ENCODE results near the gene SLIT1. TPM values are rescaled to one million over a fixed set of nuclear protein-coding genes. Genes with fewer than 3 reads are reported as not detected.
A peak's percentile ranks its signal among the peaks of the same experiment; 100 is the strongest.

Gene SLIT1
- total and polyA plus RNA-seq, 12 donors = 0.05 to 0.65 (median 0.15) TPM

DNA sequence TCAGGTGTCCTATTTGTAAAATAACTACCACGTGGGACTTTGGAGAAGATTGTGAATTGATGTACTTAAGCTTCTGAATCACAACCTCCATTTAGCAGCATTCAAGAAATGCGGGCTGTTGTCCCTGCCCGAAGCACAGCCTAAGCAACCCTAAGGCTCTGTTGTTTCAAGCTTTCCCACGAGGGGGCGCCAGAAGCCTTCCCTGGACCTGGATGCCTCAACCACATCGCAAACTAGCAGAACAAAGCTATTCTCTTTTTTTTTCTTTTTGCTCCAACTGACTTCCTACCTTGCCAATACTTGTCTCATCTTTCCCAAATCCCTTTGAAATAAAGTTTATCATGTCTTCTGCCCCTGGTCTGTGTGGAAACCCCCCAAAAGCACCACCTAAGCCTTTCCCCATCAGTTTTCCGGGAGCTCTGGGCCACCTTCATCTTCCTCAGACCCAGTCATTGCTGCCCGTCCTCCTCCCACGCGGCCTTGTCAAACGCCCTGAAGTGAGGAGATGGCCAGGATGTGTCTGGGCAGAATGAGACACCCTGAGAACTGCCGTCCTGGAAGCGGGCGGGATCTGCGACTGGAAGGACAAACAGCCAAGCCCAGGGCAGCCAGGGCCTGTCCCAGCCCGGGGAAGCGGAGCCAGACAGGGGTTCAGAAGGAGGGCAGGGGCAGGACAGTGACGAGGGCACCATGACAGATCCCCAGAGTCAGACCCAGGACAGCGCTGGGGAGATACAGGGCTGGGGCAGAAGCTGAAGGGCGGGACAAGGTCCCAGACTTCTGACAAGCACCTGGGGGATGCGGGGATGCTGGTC is 112.7 kb downstream of the SLIT1 start:
- peaks cover 5% of the 10 kb centered on the region for H3K27me3 ChIP-seq
- H3K4me1 ChIP-seq (replicated peaks in 1 of 2) = no peaks in the 10 kb centered on the region
- no peaks in the 10 kb centered on the region for H3K9me3 ChIP-seq (replicated peaks in 1 of 3)
- TF ChIP-seq POLR2A (IDR thresholded peaks at IDR 0.05) (no peak), CTCF (IDR thresholded peaks at IDR 0.05) (peak; percentile 78 to 87 (median 84))
- H3K36me3 ChIP-seq (replicated peaks in 1 of 2) = no peaks in the 10 kb centered on the region
- intact Hi-C loops (cut with DNase I) = loop anchor here (2.0 to 5.0 kb wide), 2 partner anchors 134 to 138 kb away; no protein-coding TSS in a partner anchor
- H3K4me3 ChIP-seq = no peak overlapping the region
- no peak overlapping the region for H3K27ac ChIP-seq
- DNase-seq = peak; percentile 74 to 95 (median 86)
- 36 to 43% (median 40%) methylated on average over 21 of the region's 21 CpGs for WGBS, 4 donors

- TF ChIP-seq CTCF (IDR thresholded peaks at IDR 0.05) (no peak), POLR2A (IDR thresholded peaks at IDR 0.05) (no peak)
- intact Hi-C loops (cut with DNase I) = loop anchor here in 1 of 2 donors (5.0 kb wide), 1 partner anchor 136 kb away; no protein-coding TSS in a partner anchor
- peaks cover 5% of the 10 kb centered on the region for H3K27me3 ChIP-seq
- no peak overlapping the region for H3K4me3 ChIP-seq
- no peaks in the 10 kb centered on the region for H3K9me3 ChIP-seq (replicated peaks in 1 of 3)
- no peak overlapping the region for H3K27ac ChIP-seq
- 72 to 89% (median 80%) methylated on average over 7 of the region's 7 CpGs for WGBS, 4 donors
- DNase-seq = no peak
- H3K4me1 ChIP-seq (replicated peaks in 1 of 2) = no peaks in the 10 kb centered on the region
- H3K36me3 ChIP-seq (replicated peaks in 1 of 2) = no peaks in the 10 kb centered on the region
Observed at GRCh38 chr10:97071496-97071895, 114.3 kb downstream of the SLIT1 start.

- Histone ChIP-seq H3K27ac (no peak overlapping the region), H3K4me1 (replicated peaks in 1 of 2) (no peaks in the 10 kb centered on the region), H3K9me3 (replicated peaks in 1 of 3) (no peaks in the 10 kb centered on the region), H3K4me3 (no peak overlapping the region), H3K36me3 (replicated peaks in 1 of 2) (no peaks in the 10 kb centered on the region), H3K27me3 (peaks cover 5% of the 10 kb centered on the region)
- WGBS, 4 donors = 73 to 87% (median 83%) methylated on average over 9 to 11 of the region's 11 CpGs
- no peak for TF ChIP-seq CTCF (IDR thresholded peaks at IDR 0.05)
- TF ChIP-seq POLR2A (IDR thresholded peaks at IDR 0.05) = no peak
- intact Hi-C loops (cut with DNase I) = loop anchor here in 1 of 2 donors (5.0 kb wide), 1 partner anchor 138 kb away; no protein-coding TSS in a partner anchor
- no peak for DNase-seq
Observed at GRCh38 chr10:97069576-97070362, 116.0 kb downstream of the SLIT1 start.

DNA sequence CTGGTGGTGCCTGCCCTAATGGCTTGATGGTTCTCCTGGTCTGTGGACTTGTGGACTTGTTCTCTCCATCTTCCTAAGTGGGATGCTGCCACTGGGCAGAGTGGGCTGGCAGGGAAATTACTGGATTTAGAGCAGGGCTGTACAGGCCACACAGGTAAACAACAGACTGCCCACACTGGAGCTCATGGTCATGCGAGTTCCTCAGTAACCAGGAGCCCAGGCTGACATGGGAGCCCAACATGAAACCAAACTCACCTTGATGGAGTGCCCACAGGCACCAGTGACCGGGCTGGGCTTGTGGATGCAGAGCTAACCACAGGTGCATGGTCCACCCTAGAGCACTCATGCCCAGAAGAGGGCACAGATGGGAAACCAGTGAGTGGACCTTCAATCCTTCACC is 116.7 kb downstream of the SLIT1 start:
- DNase-seq = no peak
- WGBS, 4 donors = 79 to 100% (median 81%) methylated on average over 1 to 2 of the region's 2 CpGs
- H3K9me3 ChIP-seq (replicated peaks in 1 of 3) = no peaks in the 10 kb centered on the region
- intact Hi-C loops (cut with DNase I) = no loop called here
- no peak for TF ChIP-seq CTCF (IDR thresholded peaks at IDR 0.05)
- no peak for TF ChIP-seq POLR2A (IDR thresholded peaks at IDR 0.05)
- H3K27me3 ChIP-seq = peaks cover 5% of the 10 kb centered on the region
- H3K27ac ChIP-seq = no peak overlapping the region
- no peaks in the 10 kb centered on the region for H3K36me3 ChIP-seq (replicated peaks in 1 of 2)
- no peak overlapping the region for H3K4me3 ChIP-seq
- H3K4me1 ChIP-seq (replicated peaks in 1 of 2) = no peaks in the 10 kb centered on the region

Measured in adrenal gland (tissue), 12 donors.